ENCODE measurements around the gene PFN3.
A peak's percentile ranks its signal among the peaks of the same experiment; 100 is the strongest.
"Not testable (repeated sequence)": the region's sequence is repeated elsewhere in the genome, so short reads cannot be mapped to it uniquely, and the experiment has no call there.

The PFN3 gene

GRCh38 chr5:177425196-177425800, 24.8 kb upstream of the PFN3 start:
- no peak for DNase-seq

- no peak for DNase-seq
These were observed 23.2 kb upstream of the PFN3 start for GRCh38 chr5:177423671-177424070.

- DNase-seq: no peak
These were observed 20.8 kb upstream of the PFN3 start for GRCh38 chr5:177421062-177421798.

GRCh38 chr5:177420472-177420871, 20.0 kb upstream of the PFN3 start:
- not testable (repeated sequence) for DNase-seq

- no peak for DNase-seq
These were observed 18.6 kb upstream of the PFN3 start for GRCh38 chr5:177419046-177419445.

- not testable (repeated sequence) for DNase-seq
These were observed 16.6 kb upstream of the PFN3 start for GRCh38 chr5:177417081-177417480.

- DNase-seq: no peak
These were observed 14.0 kb upstream of the PFN3 start for GRCh38 chr5:177414481-177414880.

GRCh38 chr5:177412603-177413233, 12.3 kb upstream of the PFN3 start:
- peak in 1 of 5 donors; percentile 50 for DNase-seq

GRCh38 chr5:177410575-177410974, 10.1 kb upstream of the PFN3 start:
- peak in 1 of 5 donors; percentile 35 for DNase-seq

GRCh38 chr5:177409043-177409801, 8.8 kb upstream of the PFN3 start, which contains the start of gene F12:
TSS of gene F12 (minus strand) at chr5:177409564. CDS start at chr5:177409527, 37 bp downstream.
- DNase-seq: no peak

GRCh38 chr5:177405805-177406204, 5.3 kb upstream of the PFN3 start:
- DNase-seq: no peak

GRCh38 chr5:177405312-177405711, 4.9 kb upstream of the PFN3 start:
- DNase-seq: no peak

GRCh38 chr5:177404641-177405179, 4.2 kb upstream of the PFN3 start:
- no peak for DNase-seq

GRCh38 chr5:177403792-177404640, 3.6 kb upstream of the PFN3 start:
- DNase-seq: peak; percentile 75 to 86 (median 80)

- DNase-seq: peak; percentile 45 to 64 (median 51)
These were observed 2.8 kb upstream of the PFN3 start for GRCh38 chr5:177403102-177403791.

GRCh38 chr5:177402271-177403043, 2.0 kb upstream of the PFN3 start:
- peak; percentile 41 to 68 (median 58) for DNase-seq

- DNase-seq: no peak
These were observed 2.5 kb downstream of the PFN3 start for GRCh38 chr5:177397875-177398390.

GRCh38 chr5:177396807-177397206, 3.7 kb downstream of the PFN3 start:
- DNase-seq: no peak

GRCh38 chr5:177396078-177396477, 4.4 kb downstream of the PFN3 start:
- DNase-seq: no peak

GRCh38 chr5:177393990-177394389, 6.5 kb downstream of the PFN3 start:
- no peak for DNase-seq

All from T-helper 1 cell (primary cell).